Caki2 (cell line): ENCODE data around the gene WWOX. TPM values are rescaled to one million over a fixed set of nuclear protein-coding genes. Genes with fewer than 3 reads are reported as not detected.

Source experiments
- DNase-seq: peaks from one replicate; pipeline ENCODE4 v3.0.0-alpha.2; 2015; ENCODE audit warnings: low read depth
- in situ Hi-C: cut with HindIII; loops from 2 replicates; pipeline ENCODE4 v1.10.0; 2016; ENCODE audit warnings: low sequenced_read_pairs, low pct_unique_long_range_greater_than_20kb, mixed read lengths
- total RNA-seq: library from RNA; depleted of rRNA; stranded (reverse); fragments of >200 nt; shearing (Covaris generic); gene quantifications from 2 replicates; pipeline ENCODE4 v1.2.3, GENCODE V29; 2014; ENCODE audit warnings: low replicate concordance

Gene WWOX
- total RNA-seq, 1 experiment from 2014 or later = 15.1 TPM

GRCh38 chr16:78425891-78426510 is 326.5 kb downstream of the WWOX start:
- DNase-seq = no peak
- in situ Hi-C loops = no loop called here

GRCh38 chr16:78428193-78428592 is 328.7 kb downstream of the WWOX start:
- DNase-seq = no peak
- in situ Hi-C loops = no loop called here

- in situ Hi-C loops = no loop called here
- DNase-seq = no peak
Measured at GRCh38 chr16:78430281-78430680, 330.8 kb downstream of the WWOX start.

- DNase-seq = no peak
- in situ Hi-C loops = no loop called here
Measured at GRCh38 chr16:78431004-78431670, 331.7 kb downstream of the WWOX start.

GRCh38 chr16:78431701-78432100 is 332.2 kb downstream of the WWOX start:
- in situ Hi-C loops = no loop called here
- no peak for DNase-seq

- in situ Hi-C loops = no loop called here
- DNase-seq = no peak
Measured at GRCh38 chr16:78432451-78432850, 333.0 kb downstream of the WWOX start.

GRCh38 chr16:78433116-78433515 is 333.7 kb downstream of the WWOX start:
- DNase-seq = no peak
- in situ Hi-C loops = no loop called here

- in situ Hi-C loops = no loop called here
- DNase-seq = no peak
Measured at GRCh38 chr16:78434401-78434800, 334.9 kb downstream of the WWOX start.

GRCh38 chr16:78435260-78435659 is 335.8 kb downstream of the WWOX start:
- in situ Hi-C loops = no loop called here
- no peak for DNase-seq

- no peak for DNase-seq
- in situ Hi-C loops = no loop called here
Measured at GRCh38 chr16:78436023-78436422, 336.6 kb downstream of the WWOX start.

GRCh38 chr16:78436846-78437245 is 337.4 kb downstream of the WWOX start:
- in situ Hi-C loops = no loop called here

GRCh38 chr16:78437352-78437968 is 338.0 kb downstream of the WWOX start:
- no peak for DNase-seq
- in situ Hi-C loops = no loop called here

More at GRCh38 chr16:78436846-78437245, 337.4 kb downstream of the WWOX start:
- no peak for DNase-seq

GRCh38 chr16:78438219-78438618 is 338.8 kb downstream of the WWOX start:
- DNase-seq = no peak
- in situ Hi-C loops = no loop called here

- in situ Hi-C loops = no loop called here
- DNase-seq = no peak
Measured at GRCh38 chr16:78438632-78439031, 339.2 kb downstream of the WWOX start.

GRCh38 chr16:78439646-78440045 is 340.2 kb downstream of the WWOX start:
- in situ Hi-C loops = no loop called here
- DNase-seq = no peak

- in situ Hi-C loops = no loop called here
- DNase-seq = no peak
Measured at GRCh38 chr16:78441298-78441697, 341.8 kb downstream of the WWOX start.

GRCh38 chr16:78443542-78444364 is 344.3 kb downstream of the WWOX start:
- no peak for DNase-seq
- in situ Hi-C loops = no loop called here

- in situ Hi-C loops = no loop called here
- no peak for DNase-seq
Measured at GRCh38 chr16:78445818-78446217, 346.4 kb downstream of the WWOX start.

GRCh38 chr16:78446486-78446885 is 347.0 kb downstream of the WWOX start:
- in situ Hi-C loops = no loop called here

More at GRCh38 chr16:78446486-78446885, 347.0 kb downstream of the WWOX start:
- DNase-seq = no peak
